ENCODE measurements around the gene TAGAP.

Gene TAGAP

DNA sequence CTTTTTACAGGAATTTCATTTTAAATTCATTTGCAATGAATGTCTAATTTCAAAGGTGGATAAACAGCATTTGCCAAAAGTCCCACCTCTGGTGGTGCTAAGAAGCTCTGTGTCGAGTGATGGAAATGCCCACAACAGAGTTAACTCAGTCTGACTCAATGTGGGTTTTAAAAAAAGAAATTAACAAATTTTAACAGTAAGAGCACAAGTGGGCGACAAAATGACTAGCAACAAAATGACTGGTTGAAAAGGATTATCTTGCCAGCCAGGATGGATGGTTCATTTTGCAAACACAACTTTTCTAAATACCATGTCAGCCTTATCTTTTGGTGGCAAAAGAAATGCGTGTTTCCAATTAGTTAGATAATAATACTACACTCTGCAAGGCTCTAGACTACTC is 14.3 kb upstream of the TAGAP start:
- Histone ChIP-seq H3K4me3 (ENCODE audit: low read length) (no peak overlapping the region), H3K27me3 (ENCODE audit: control insufficient read depth, low read length) (no peaks in the 10 kb centered on the region), H3K9me2 (replicated peaks; ENCODE audit: control insufficient read depth, low read length) (no peaks in the 10 kb centered on the region), H3F3A (ENCODE audit: control insufficient read depth, insufficient read depth) (peaks cover 39% of the 10 kb centered on the region), H4K20me1 (ENCODE audit: control insufficient read depth, insufficient read depth, low read depth, low read length) (no peaks in the 10 kb centered on the region), H3K4me1 (ENCODE audit: control insufficient read depth, low read length) (peaks cover 96% of the 10 kb centered on the region), H3K27ac (ENCODE audit: low read depth, low read length) (no peak overlapping the region), H3K36me3 (ENCODE audit: control insufficient read depth, low read length) (no peaks in the 10 kb centered on the region), H3K9me3 (ENCODE audit: control insufficient read depth, insufficient read depth, low read length) (no peaks in the 10 kb centered on the region), H3K4me2 (ENCODE audit: low read length) (0 out of 2 replicates have a peak overlapping the region, but pooled peaks have one; percentile 0), H3K79me2 (ENCODE audit: control insufficient read depth, low read length) (no peaks in the 10 kb centered on the region)
- TF ChIP-seq EZH2phosphoT487 (IDR thresholded peaks at IDR 0.05; ENCODE audit: borderline replicate concordance, low read length), result no peak
- TF ChIP-seq, protein P1, sequence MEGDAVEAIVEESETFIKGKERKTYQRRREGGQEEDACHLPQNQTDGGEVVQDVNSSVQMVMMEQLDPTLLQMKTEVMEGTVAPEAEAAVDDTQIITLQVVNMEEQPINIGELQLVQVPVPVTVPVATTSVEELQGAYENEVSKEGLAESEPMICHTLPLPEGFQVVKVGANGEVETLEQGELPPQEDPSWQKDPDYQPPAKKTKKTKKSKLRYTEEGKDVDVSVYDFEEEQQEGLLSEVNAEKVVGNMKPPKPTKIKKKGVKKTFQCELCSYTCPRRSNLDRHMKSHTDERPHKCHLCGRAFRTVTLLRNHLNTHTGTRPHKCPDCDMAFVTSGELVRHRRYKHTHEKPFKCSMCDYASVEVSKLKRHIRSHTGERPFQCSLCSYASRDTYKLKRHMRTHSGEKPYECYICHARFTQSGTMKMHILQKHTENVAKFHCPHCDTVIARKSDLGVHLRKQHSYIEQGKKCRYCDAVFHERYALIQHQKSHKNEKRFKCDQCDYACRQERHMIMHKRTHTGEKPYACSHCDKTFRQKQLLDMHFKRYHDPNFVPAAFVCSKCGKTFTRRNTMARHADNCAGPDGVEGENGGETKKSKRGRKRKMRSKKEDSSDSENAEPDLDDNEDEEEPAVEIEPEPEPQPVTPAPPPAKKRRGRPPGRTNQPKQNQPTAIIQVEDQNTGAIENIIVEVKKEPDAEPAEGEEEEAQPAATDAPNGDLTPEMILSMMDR (IDR thresholded peaks at IDR 0.05; ENCODE audit: low read depth, low read length, poor library complexity, severe bottlenecking), result no peak

DNA sequence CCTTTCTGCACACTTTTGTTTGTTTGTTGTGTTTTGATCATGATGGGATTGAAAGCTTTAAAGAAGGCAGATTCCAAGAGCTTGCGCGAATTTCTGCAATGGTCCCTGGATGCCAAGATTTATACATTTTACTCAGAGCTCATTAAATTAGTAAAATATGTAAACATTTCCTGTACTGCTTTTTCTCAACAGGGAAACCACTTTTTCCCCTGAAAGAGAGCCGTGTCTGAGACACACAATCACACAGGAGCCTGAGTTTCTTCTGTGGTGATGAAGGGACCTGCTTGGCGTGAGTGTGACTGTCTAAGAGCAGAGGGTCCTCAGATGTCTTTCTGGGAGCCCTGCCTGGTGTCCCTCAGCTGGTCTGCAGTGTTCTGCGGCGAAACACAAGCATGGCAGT is 12.1 kb upstream of the TAGAP start:
- no peaks in the 10 kb centered on the region for H3K36me3 ChIP-seq (ENCODE audit: control insufficient read depth, low read length)
- H3K4me2 ChIP-seq (ENCODE audit: low read length), result peak overlapping the region; percentile 86
- TF ChIP-seq EZH2phosphoT487 (IDR thresholded peaks at IDR 0.05; ENCODE audit: borderline replicate concordance, low read length), result no peak
- TF ChIP-seq, protein P1 (IDR thresholded peaks at IDR 0.05; ENCODE audit: low read depth, low read length, poor library complexity, severe bottlenecking), result no peak
- peaks cover 96% of the 10 kb centered on the region for H3K4me1 ChIP-seq (ENCODE audit: control insufficient read depth, low read length)
- H3K27me3 ChIP-seq (ENCODE audit: control insufficient read depth, low read length), result no peaks in the 10 kb centered on the region
- no peaks in the 10 kb centered on the region for H3K9me3 ChIP-seq (ENCODE audit: control insufficient read depth, insufficient read depth, low read length)
- peak overlapping the region; percentile 66 for H3K4me3 ChIP-seq (ENCODE audit: low read length)
- H3F3A ChIP-seq (ENCODE audit: control insufficient read depth, insufficient read depth), result peaks cover 19% of the 10 kb centered on the region
- no peaks in the 10 kb centered on the region for H3K79me2 ChIP-seq (ENCODE audit: control insufficient read depth, low read length)
- H3K27ac ChIP-seq (ENCODE audit: low read depth, low read length), result peak overlapping the region; percentile 94
- H4K20me1 ChIP-seq (ENCODE audit: control insufficient read depth, insufficient read depth, low read depth, low read length), result no peaks in the 10 kb centered on the region
- H3K9me2 ChIP-seq (replicated peaks; ENCODE audit: control insufficient read depth, low read length), result no peaks in the 10 kb centered on the region

- Histone ChIP-seq H3K9me3 (ENCODE audit: control insufficient read depth, insufficient read depth, low read length) (no peaks in the 10 kb centered on the region), H3F3A (ENCODE audit: control insufficient read depth, insufficient read depth) (peaks cover 14% of the 10 kb centered on the region), H3K4me1 (ENCODE audit: control insufficient read depth, low read length) (peaks cover 94% of the 10 kb centered on the region), H3K9me2 (replicated peaks; ENCODE audit: control insufficient read depth, low read length) (no peaks in the 10 kb centered on the region), H3K36me3 (ENCODE audit: control insufficient read depth, low read length) (no peaks in the 10 kb centered on the region), H3K27ac (ENCODE audit: low read depth, low read length) (peak overlapping the region; percentile 94), H3K4me3 (ENCODE audit: low read length) (peak overlapping the region; percentile 66), H3K79me2 (ENCODE audit: control insufficient read depth, low read length) (no peaks in the 10 kb centered on the region), H3K4me2 (ENCODE audit: low read length) (peak overlapping the region; percentile 86), H3K27me3 (ENCODE audit: control insufficient read depth, low read length) (no peaks in the 10 kb centered on the region), H4K20me1 (ENCODE audit: control insufficient read depth, insufficient read depth, low read depth, low read length) (no peaks in the 10 kb centered on the region)
- TF ChIP-seq, protein P1 (IDR thresholded peaks at IDR 0.05; ENCODE audit: low read depth, low read length, poor library complexity, severe bottlenecking), result no peak
- TF ChIP-seq EZH2phosphoT487 (IDR thresholded peaks at IDR 0.05; ENCODE audit: borderline replicate concordance, low read length), result no peak
These were observed 11.6 kb upstream of the TAGAP start for GRCh38 chr6:159056432-159056831.

Data from DOHH2 (cell line).